NCI-H510A treated with DMSO at 0.1 percent for 48 hours (cell line): Measurements from ENCODE around the gene TTC27.

ENCODE experiments used
- DNase-seq: peaks from one replicate; lab custom pipeline; 2025; lab: John Stamatoyannopoulos, UW

Gene TTC27

GRCh38 chr2:32668254-32668653 is 40.4 kb downstream of the TTC27 start:
- DNase-seq = no peak

- DNase-seq = no peak
Observed at GRCh38 chr2:32671885-32672533, 44.2 kb downstream of the TTC27 start.

GRCh38 chr2:32678825-32679224 is 51.0 kb downstream of the TTC27 start:
- no peak for DNase-seq

- no peak for DNase-seq
Observed at GRCh38 chr2:32680942-32681341, 53.1 kb downstream of the TTC27 start.

GRCh38 chr2:32683520-32684086 is 55.8 kb downstream of the TTC27 start:
- DNase-seq = no peak

- DNase-seq = no peak
Observed at GRCh38 chr2:32688541-32688940, 60.7 kb downstream of the TTC27 start.

- no peak for DNase-seq
Observed at GRCh38 chr2:32691678-32692077, 63.8 kb downstream of the TTC27 start.

- no peak for DNase-seq
Observed at GRCh38 chr2:32696439-32696838, 68.6 kb downstream of the TTC27 start.

- no peak for DNase-seq
Observed at GRCh38 chr2:32697156-32697555, 69.3 kb downstream of the TTC27 start.

GRCh38 chr2:32699151-32699550 is 71.3 kb downstream of the TTC27 start:
- no peak for DNase-seq

- DNase-seq = no peak
Observed at GRCh38 chr2:32701806-32702205, 74.0 kb downstream of the TTC27 start.

GRCh38 chr2:32702303-32703064 is 74.6 kb downstream of the TTC27 start:
- DNase-seq = no peak

GRCh38 chr2:32706815-32707579 is 79.1 kb downstream of the TTC27 start:
- DNase-seq = no peak

- DNase-seq = no peak
Observed at GRCh38 chr2:32711219-32711618, 83.4 kb downstream of the TTC27 start.

- no peak for DNase-seq
Observed at GRCh38 chr2:32711908-32712501, 84.2 kb downstream of the TTC27 start.

GRCh38 chr2:32712870-32713269 is 85.0 kb downstream of the TTC27 start:
- no peak for DNase-seq

- no peak for DNase-seq
Observed at GRCh38 chr2:32714521-32714920, 86.7 kb downstream of the TTC27 start.

- DNase-seq = no peak
Observed at GRCh38 chr2:32715391-32715841, 87.6 kb downstream of the TTC27 start.

- DNase-seq = no peak
Observed at GRCh38 chr2:32715981-32716380, 88.1 kb downstream of the TTC27 start.

- no peak for DNase-seq
Observed at GRCh38 chr2:32716598-32716997, 88.7 kb downstream of the TTC27 start.

GRCh38 chr2:32718752-32719151 is 90.9 kb downstream of the TTC27 start:
- no peak for DNase-seq

- no peak for DNase-seq
Observed at GRCh38 chr2:32719430-32719829, 91.6 kb downstream of the TTC27 start.
